A549 (cell line): ENCODE measurements around the gene GGNBP2. TPM values are rescaled to one million over a fixed set of nuclear protein-coding genes. Genes with fewer than 3 reads are reported as not detected.

Experiments used
- ATAC-seq, 2 experiments: fragments of 200-7000 bp in 1 of 2; fragments of >200 bp in 1 of 2; cut with Nextera tagmentation in 1 of 2; cut with Tn5 transposase in 1 of 2; 3 replicates each; pipeline versions ENCODE4 v1.8.0 to v1.9.1; 2018 to 2020; ENCODE audit warnings: mild to moderate bottlenecking in 1 of 2, moderate library complexity in 1 of 2
- CTCF ChIA-PET: fragments of 300-600 bp; sonication (Branson Sonifier 250); formaldehyde crosslinking; extraction: SDS; loops from one replicate; lab custom pipeline; 2021; ENCODE audit warnings: antibody characterized with exemption, inconsistent platforms; lab: Yijun Ruan, JAX
- POLR2A ChIA-PET: fragments of 350-600 bp; formaldehyde crosslinking; extraction: SDS; loops from one replicate; lab custom pipeline; 2021; ENCODE audit warnings: antibody characterized with exemption, inconsistent platforms; lab: Yijun Ruan, JAX
- DNase-seq, 2 experiments: peaks; one replicate each; pipeline versions ENCODE4 v3.0.0 to v3.0.0-alpha.2; 2011 to 2016; ENCODE audit warnings: low read depth in 1 of 2, low spot score in 1 of 2
- FAIRE-seq: peaks from 2 replicates; lab custom pipeline; 2011; peaks lifted over from hg19 to GRCh38; lab: Jason Lieb, UNC
- H3K27ac ChIP-seq, 2 experiments: fragments of >200 bp; sonication (Bioruptor Twin); formaldehyde crosslinking; 3 replicates each; pipeline ENCODE4 v1.5.1; 2016 to 2017
- H3K4me1 ChIP-seq: fragments of >200 bp; sonication (Bioruptor Twin); formaldehyde crosslinking; 3 replicates; pipeline ENCODE4 v1.6.1; 2016
- H3K4me2 ChIP-seq: fragments of >200 bp; sonication (Bioruptor Twin); formaldehyde crosslinking; 3 replicates; pipeline ENCODE4 v1.6.1; 2016
- H3K4me3 ChIP-seq: fragments of >200 bp; sonication (Bioruptor Twin); formaldehyde crosslinking; 3 replicates; pipeline ENCODE4 v1.5.1; 2016
- H3K9me3 ChIP-seq: fragments of >200 bp; sonication (Bioruptor Twin); formaldehyde crosslinking; 3 replicates; pipeline ENCODE4 v1.6.1; 2016
- BHLHE40 ChIP-seq: IDR thresholded peaks from 2 replicates; pipeline ENCODE4 v1.6.1; 2012; ENCODE audit warnings: low read depth, low read length, inconsistent platforms
- E2F6 ChIP-seq: IDR thresholded peaks from 2 replicates; pipeline ENCODE4 v1.6.1; 2012; ENCODE audit warnings: low read depth, borderline replicate concordance
- EHF ChIP-seq: fragments of 250-450 bp; sonication (Bioruptor Pico); IDR thresholded peaks from 2 replicates; pipeline ENCODE4 v1.5.0; 2020; ENCODE audit warnings: mild to moderate bottlenecking
- ELK1 ChIP-seq: fragments of 150-350 bp; IDR thresholded peaks from 2 replicates; pipeline ENCODE4 v1.6.1; 2014; ENCODE audit warnings: low read depth, mild to moderate bottlenecking, low read length
- ESRRA ChIP-seq: fragments of 150-350 bp; IDR thresholded peaks from 2 replicates; pipeline ENCODE4 v1.6.1; 2014; ENCODE audit warnings: mild to moderate bottlenecking, low read length, borderline replicate concordance
- FOSB ChIP-seq: fragments of 250-450 bp; sonication (Bioruptor Pico); IDR thresholded peaks from 2 replicates; pipeline ENCODE4 v1.5.0; 2020; ENCODE audit warnings: mild to moderate bottlenecking, moderate library complexity
- FOXS1 ChIP-seq: fragments of 250-450 bp; sonication (Bioruptor Pico); IDR thresholded peaks from 2 replicates; pipeline ENCODE4 v1.5.0; 2020; ENCODE audit warnings: mild to moderate bottlenecking, moderate library complexity
- HDAC2 ChIP-seq: fragments of 200-600 bp; sonication (generic); IDR thresholded peaks from 2 replicates; pipeline ENCODE4 v1.6.1; 2016
- JUN ChIP-seq, 2 experiments: fragments of >200 bp; sonication (Bioruptor Twin); formaldehyde crosslinking; IDR thresholded peaks; 2 replicates in 1 of 2; 3 replicates in 1 of 2; pipeline ENCODE4 v1.6.1; 2016 to 2017
- MAX ChIP-seq: IDR thresholded peaks from 2 replicates; pipeline ENCODE4 v1.6.1; 2012
- NFE2L2 ChIP-seq: fragments of 150-350 bp; conservative IDR thresholded peaks from 2 replicates; pipeline ENCODE4 v1.6.1; 2014; ENCODE audit warnings: low read length
- REST ChIP-seq: fragments of 200-600 bp; sonication (generic); IDR thresholded peaks from 2 replicates; pipeline ENCODE4 v1.6.1; 2016; ENCODE audit warnings: antibody characterized with exemption, mild to moderate bottlenecking, moderate library complexity
- RFX5 ChIP-seq: fragments of 450-650 bp; IDR thresholded peaks from 2 replicates; pipeline ENCODE4 v1.7.1; 2014; ENCODE audit warnings: antibody characterized with exemption, mild to moderate bottlenecking, moderate library complexity
- SMC3 ChIP-seq: fragments of >200 bp; sonication (Bioruptor Twin); formaldehyde crosslinking; IDR thresholded peaks from 3 replicates; pipeline ENCODE4 v1.6.1; 2018; ENCODE audit warnings: inconsistent platforms
- SREBF2 ChIP-seq: fragments of 450-650 bp; IDR thresholded peaks from 2 replicates; pipeline ENCODE4 v1.6.1; 2014; ENCODE audit warnings: mild to moderate bottlenecking, moderate library complexity
- USF2 ChIP-seq: fragments of 450-650 bp; IDR thresholded peaks from 2 replicates; pipeline ENCODE4 v1.6.1; 2014; ENCODE audit warnings: antibody characterized with exemption
- ZC3H11A ChIP-seq: fragments of 450-650 bp; IDR thresholded peaks from 2 replicates; pipeline ENCODE4 v1.6.1; 2014; ENCODE audit warnings: antibody characterized with exemption, mild to moderate bottlenecking
- ZFP36 ChIP-seq: fragments of 450-650 bp; IDR thresholded peaks from 2 replicates; pipeline ENCODE4 v1.6.1; 2014; ENCODE audit warnings: borderline replicate concordance; ENCODE audit not compliant: partially characterized antibody
- ZNF302 ChIP-seq: fragments of 250-450 bp; sonication (Bioruptor Pico); IDR thresholded peaks from 2 replicates; pipeline ENCODE4 v1.9.0; 2021; ENCODE audit warnings: inconsistent platforms, mild to moderate bottlenecking, moderate library complexity
- WGBS: methylation state at CpG from one replicate; pipeline ENCODE4 v1.1.6; 2017; ENCODE audit errors: missing lambda C conversion rate; 5-methylcytosine and 5-hydroxymethylcytosine counted together
- polyA plus RNA-seq, 4 experiments: library from polyadenylated mRNA; depleted of rRNA in 3 of 4; stranded (reverse); fragments of >200 nt; fragmentation: RNase III in 1 of 4; extraction: RNeasy Plus Mini Kit Qiagen cat#74134 plus additional on column Dnase treatment in 1 of 4; gene quantifications; 2 replicates in 3 of 4; 3 replicates in 1 of 4; pipeline ENCODE4 v1.2.3, GENCODE V29; 2011 to 2017

The GGNBP2 gene
- polyA plus RNA-seq, 2 of the 4 experiments (the other 2 are of a cell fraction), result 83.7 to 144 TPM

- TF ChIP-seq HDAC2, result no peak
- no peak for TF ChIP-seq FOXS1
- no peak for TF ChIP-seq RFX5
- no peak for TF ChIP-seq BHLHE40
- no peak for TF ChIP-seq MAX
- TF ChIP-seq ESRRA, result no peak
- no peak for TF ChIP-seq SMC3
- TF ChIP-seq USF2, result no peak
- TF ChIP-seq SREBF2, result no peak
- TF ChIP-seq ZNF302 (CRISPR knock-in tag), result no peak
- no peak for TF ChIP-seq NFE2L2
- no peak for TF ChIP-seq ZC3H11A
- no peak for TF ChIP-seq JUN (IDR thresholded peaks at IDR 0.05)
- no peak for TF ChIP-seq ZFP36
- peak in 1 of 2 experiments; percentile 10; a peak in 1 of 6 replicates for ATAC-seq
- FAIRE-seq, result no peak
- Histone ChIP-seq H3K4me2 (no peak overlapping the region), H3K4me3 (no peak overlapping the region), H3K4me1 (peaks cover 9% of the 10 kb centered on the region; the same call in 1 of the 3 replicates), H3K9me3 (no peaks in the 10 kb centered on the region), H3K27ac (no peak overlapping the region)
- ChIA-PET CTCF (interaction anchor here (1.3 to 2.5 kb wide), 3 partner anchors 9 to 42 kb away, joined by 5 to 16 read pairs (median 6); partner anchors contain the start of genes MYO19 and PIGW), POLR2A (interaction anchor here (0.6 to 1.1 kb wide), 2 partner anchors 9 to 23 kb away, joined by 3 read pairs; partner anchors contain the start of genes MYO19 and PIGW)
- 97% methylated on average over 2 of the region's 2 CpGs for WGBS
- no peak for DNase-seq
Measured at GRCh38 chr17:36525113-36525512, 19.6 kb upstream of the GGNBP2 start.

GRCh38 chr17:36525888-36526287 lies 18.8 kb upstream of the GGNBP2 start:
- H3K9me3 ChIP-seq, result no peaks in the 10 kb centered on the region
- no peak for TF ChIP-seq REST
- no peak for TF ChIP-seq EHF
- no peak for TF ChIP-seq E2F6
- TF ChIP-seq FOSB (CRISPR knock-in tag), result no peak
- no peak for TF ChIP-seq ELK1
- TF ChIP-seq, all 56 proteins: peak for 0
- no peak for DNase-seq
- POLR2A ChIA-PET, result no interaction called here
- 96% methylated on average over 6 of the region's 6 CpGs for WGBS
- no peak overlapping the region for H3K4me3 ChIP-seq
- CTCF ChIA-PET, result interaction anchor here (1.0 to 2.5 kb wide), 3 partner anchors 18 to 377 kb away, joined by 3 to 6 read pairs (median 3); no protein-coding TSS in a partner anchor
- H3K27ac ChIP-seq, result no peak overlapping the region
- no peak for ATAC-seq
- H3K4me1 ChIP-seq, result peaks cover 9% of the 10 kb centered on the region; the same call in 1 of the 3 replicates
- no peak overlapping the region for H3K4me2 ChIP-seq
- no peak for FAIRE-seq
